PFSK-1 (cell line): ENCODE measurements around the gene CYTIP.

ENCODE experiments used
- FOXP2 ChIP-seq: optimal IDR thresholded peaks from 2 replicates; pipeline ENCODE3; 2011; ENCODE audit warnings: borderline replicate concordance, control low read depth, inconsistent platforms; ENCODE audit not compliant: insufficient read depth; ENCODE audit errors: extremely low read length, extremely low read depth
- POLR2AphosphoS5 ChIP-seq: IDR thresholded peaks from 2 replicates; pipeline ENCODE4 v1.6.1; 2012; ENCODE audit warnings: low read depth, mild to moderate bottlenecking, control low read depth, low read length, moderate library complexity
- SIN3A ChIP-seq: IDR thresholded peaks from 2 replicates; pipeline ENCODE4 v1.6.1; 2012; ENCODE audit warnings: mild to moderate bottlenecking, low read length, moderate library complexity, borderline replicate concordance; ENCODE audit not compliant: insufficient read depth
- TAF1 ChIP-seq: IDR thresholded peaks from 2 replicates; pipeline ENCODE4 v1.6.1; 2012; ENCODE audit warnings: low read length, control low read depth, borderline replicate concordance; ENCODE audit not compliant: insufficient read depth
- TF ChIP-seq, protein P1 (sequence below), 2 experiments: IDR thresholded peaks; 2 replicates each; pipeline versions ENCODE4 v1.6.1 to v1.8.0; 2011 to 2012; ENCODE audit warnings: low read depth in 2 of 2, low read length in 2 of 2, control low read depth in 1 of 2, inconsistent platforms in 1 of 2, mild to moderate bottlenecking in 1 of 2, moderate library complexity in 1 of 2; ENCODE audit not compliant: insufficient read depth in 1 of 2

DNA sequence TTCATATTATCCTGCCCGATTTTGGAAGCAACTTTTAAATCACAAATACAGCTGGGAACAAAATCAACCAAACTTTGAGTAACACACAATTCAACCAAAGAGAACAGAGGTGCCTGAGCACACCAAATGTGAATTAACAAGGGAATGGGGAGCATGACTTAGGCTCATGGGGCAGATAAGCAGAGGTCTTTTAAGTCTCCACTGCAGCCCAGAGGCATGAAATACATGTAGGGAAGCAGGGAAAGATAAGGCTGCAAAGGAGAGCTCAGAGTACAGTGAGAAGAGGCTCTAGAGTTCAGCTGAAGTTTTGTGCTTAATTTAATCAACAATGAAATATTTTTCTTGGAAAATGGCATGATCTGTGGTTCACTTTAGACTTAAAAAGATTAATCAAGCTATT is 49.0 kb downstream of the CYTIP start:
- TF ChIP-seq SIN3A (no peak), TAF1 (no peak), POLR2AphosphoS5 (no peak), FOXP2 (no peak)
- TF ChIP-seq, protein P1, sequence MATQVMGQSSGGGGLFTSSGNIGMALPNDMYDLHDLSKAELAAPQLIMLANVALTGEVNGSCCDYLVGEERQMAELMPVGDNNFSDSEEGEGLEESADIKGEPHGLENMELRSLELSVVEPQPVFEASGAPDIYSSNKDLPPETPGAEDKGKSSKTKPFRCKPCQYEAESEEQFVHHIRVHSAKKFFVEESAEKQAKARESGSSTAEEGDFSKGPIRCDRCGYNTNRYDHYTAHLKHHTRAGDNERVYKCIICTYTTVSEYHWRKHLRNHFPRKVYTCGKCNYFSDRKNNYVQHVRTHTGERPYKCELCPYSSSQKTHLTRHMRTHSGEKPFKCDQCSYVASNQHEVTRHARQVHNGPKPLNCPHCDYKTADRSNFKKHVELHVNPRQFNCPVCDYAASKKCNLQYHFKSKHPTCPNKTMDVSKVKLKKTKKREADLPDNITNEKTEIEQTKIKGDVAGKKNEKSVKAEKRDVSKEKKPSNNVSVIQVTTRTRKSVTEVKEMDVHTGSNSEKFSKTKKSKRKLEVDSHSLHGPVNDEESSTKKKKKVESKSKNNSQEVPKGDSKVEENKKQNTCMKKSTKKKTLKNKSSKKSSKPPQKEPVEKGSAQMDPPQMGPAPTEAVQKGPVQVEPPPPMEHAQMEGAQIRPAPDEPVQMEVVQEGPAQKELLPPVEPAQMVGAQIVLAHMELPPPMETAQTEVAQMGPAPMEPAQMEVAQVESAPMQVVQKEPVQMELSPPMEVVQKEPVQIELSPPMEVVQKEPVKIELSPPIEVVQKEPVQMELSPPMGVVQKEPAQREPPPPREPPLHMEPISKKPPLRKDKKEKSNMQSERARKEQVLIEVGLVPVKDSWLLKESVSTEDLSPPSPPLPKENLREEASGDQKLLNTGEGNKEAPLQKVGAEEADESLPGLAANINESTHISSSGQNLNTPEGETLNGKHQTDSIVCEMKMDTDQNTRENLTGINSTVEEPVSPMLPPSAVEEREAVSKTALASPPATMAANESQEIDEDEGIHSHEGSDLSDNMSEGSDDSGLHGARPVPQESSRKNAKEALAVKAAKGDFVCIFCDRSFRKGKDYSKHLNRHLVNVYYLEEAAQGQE (IDR thresholded peaks at IDR 0.05; ENCODE audit: insufficient read depth in 1 of 2, low read depth in 2 of 2, low read length in 2 of 2): no peak
